GM12878 (cell line): ENCODE data around the gene YPEL2. TPM values are rescaled to one million over a fixed set of nuclear protein-coding genes. Genes with fewer than 3 reads are reported as not detected.

Experiments used
- BACH1 ChIP-seq: fragments of 450-650 bp; IDR thresholded peaks from 2 replicates; pipeline ENCODE4 v1.6.1; 2017; ENCODE audit warnings: mild to moderate bottlenecking, borderline replicate concordance
- CEBPZ ChIP-seq: fragments of 150-350 bp; IDR thresholded peaks from 2 replicates; pipeline ENCODE4 v1.6.1; 2016; ENCODE audit warnings: low read depth, low read length
- JUND ChIP-seq: IDR thresholded peaks from 2 replicates; pipeline ENCODE4 v1.6.1; 2012; ENCODE audit warnings: low read depth, mild to moderate bottlenecking, low read length, improper control_type of control experiment, moderate library complexity
- KLF5 ChIP-seq: fragments of 450-650 bp; IDR thresholded peaks from 2 replicates; pipeline ENCODE4 v1.6.1; 2014; ENCODE audit warnings: mild to moderate bottlenecking; ENCODE audit not compliant: partially characterized antibody
- NKRF ChIP-seq: fragments of 450-650 bp; conservative IDR thresholded peaks from 2 replicates; pipeline ENCODE4 v1.6.1; 2017; ENCODE audit warnings: mild to moderate bottlenecking, moderate library complexity
- NR2C1 ChIP-seq: fragments of 450-650 bp; IDR thresholded peaks from 2 replicates; pipeline ENCODE4 v1.6.1; 2017; ENCODE audit warnings: antibody characterized with exemption, mild to moderate bottlenecking, moderate library complexity
- NR2C2 ChIP-seq: IDR thresholded peaks from 2 replicates; pipeline ENCODE4 v1.6.1; 2011; ENCODE audit warnings: borderline replicate concordance, low read depth; ENCODE audit not compliant: control insufficient read depth, insufficient read length
- STAT3 ChIP-seq: IDR thresholded peaks from 2 replicates; pipeline ENCODE4 v1.6.1; 2011; ENCODE audit warnings: low read depth, low read length, improper control_type of control experiment
- TAF1 ChIP-seq: IDR thresholded peaks from 2 replicates; pipeline ENCODE4 v1.6.1; 2011; ENCODE audit warnings: mild to moderate bottlenecking, low read depth, low read length, borderline replicate concordance
- ZNF274 ChIP-seq: IDR thresholded peaks from one replicate; pipeline ENCODE4 v1.8.0; 2011; ENCODE audit not compliant: insufficient read length, insufficient read depth
- ZNF384 ChIP-seq: IDR thresholded peaks from 2 replicates; pipeline ENCODE4 v1.6.1; 2012; ENCODE audit warnings: low read depth, mild to moderate bottlenecking, low read length, improper control_type of control experiment, borderline replicate concordance
- polyA plus RNA-seq, 11 experiments: library from polyadenylated mRNA; depleted of rRNA in 4 of 11; unstranded in 6 of 11; stranded (reverse) in 5 of 11; fragments of >200 nt; fragmentation: Nextera tagmentation in 4 of 11; fragmentation: Illumina TruSeq in 1 of 11; extraction: Ambion mirVana in 4 of 11; extraction: Trizol in 1 of 11; gene quantifications; 1 replicate in 1 of 11; 2 replicates in 10 of 11; pipeline versions ENCODE4 v1.2.1 to v1.2.3, GENCODE V29; 2011 to 2016; ENCODE audit warnings: inconsistent platforms in 2 of 11, missing spikeins in 2 of 11, low read depth in 1 of 11
- total RNA-seq, 4 experiments: library from RNA; depleted of rRNA in 3 of 4; stranded (reverse); fragments of >200 nt in 3 of 4; fragmentation: Illumina TruSeq in 1 of 4; extraction: Trizol in 1 of 4; gene quantifications; 2 replicates each; pipeline versions ENCODE4 v1.2.1 to v1.2.3, GENCODE V29; 2013 to 2021
- TF ChIP-seq, protein P1 (sequence below): fragments of 150-350 bp; IDR thresholded peaks from 2 replicates; pipeline ENCODE4 v1.6.1; 2014; ENCODE audit warnings: mild to moderate bottlenecking, low read depth, low read length
- TF ChIP-seq, protein P2 (sequence below), 3 experiments: IDR thresholded peaks in 2 of 3; conservative IDR thresholded peaks in 1 of 3; 2 replicates each; pipeline ENCODE4 v1.5.1; 2011; ENCODE audit warnings: low read depth in 3 of 3, low read length in 3 of 3, mild to moderate bottlenecking in 3 of 3, control low read depth in 2 of 3, moderate library complexity in 2 of 3, inconsistent platforms in 1 of 3, mixed read lengths in 1 of 3; ENCODE audit not compliant: control insufficient read depth in 2 of 3, insufficient read depth in 1 of 3; ENCODE audit errors: extremely low read depth in 1 of 3
- TF ChIP-seq, protein P3 (sequence below): fragments of 450-650 bp; IDR thresholded peaks from 2 replicates; pipeline ENCODE4 v1.6.1; 2017; ENCODE audit warnings: mild to moderate bottlenecking, moderate library complexity

Gene YPEL2
- total and polyA plus RNA-seq, 10 of the 15 experiments (the other 5 are each of a cell fraction or from before 2014, with no cell fraction given): 0.11 to 8.1 (median 0.48) TPM

- TF ChIP-seq NKRF: no peak
- TF ChIP-seq, protein P1, sequence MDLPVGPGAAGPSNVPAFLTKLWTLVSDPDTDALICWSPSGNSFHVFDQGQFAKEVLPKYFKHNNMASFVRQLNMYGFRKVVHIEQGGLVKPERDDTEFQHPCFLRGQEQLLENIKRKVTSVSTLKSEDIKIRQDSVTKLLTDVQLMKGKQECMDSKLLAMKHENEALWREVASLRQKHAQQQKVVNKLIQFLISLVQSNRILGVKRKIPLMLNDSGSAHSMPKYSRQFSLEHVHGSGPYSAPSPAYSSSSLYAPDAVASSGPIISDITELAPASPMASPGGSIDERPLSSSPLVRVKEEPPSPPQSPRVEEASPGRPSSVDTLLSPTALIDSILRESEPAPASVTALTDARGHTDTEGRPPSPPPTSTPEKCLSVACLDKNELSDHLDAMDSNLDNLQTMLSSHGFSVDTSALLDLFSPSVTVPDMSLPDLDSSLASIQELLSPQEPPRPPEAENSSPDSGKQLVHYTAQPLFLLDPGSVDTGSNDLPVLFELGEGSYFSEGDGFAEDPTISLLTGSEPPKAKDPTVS: no peak
- TF ChIP-seq NR2C2: no peak
- TF ChIP-seq, protein P2, sequence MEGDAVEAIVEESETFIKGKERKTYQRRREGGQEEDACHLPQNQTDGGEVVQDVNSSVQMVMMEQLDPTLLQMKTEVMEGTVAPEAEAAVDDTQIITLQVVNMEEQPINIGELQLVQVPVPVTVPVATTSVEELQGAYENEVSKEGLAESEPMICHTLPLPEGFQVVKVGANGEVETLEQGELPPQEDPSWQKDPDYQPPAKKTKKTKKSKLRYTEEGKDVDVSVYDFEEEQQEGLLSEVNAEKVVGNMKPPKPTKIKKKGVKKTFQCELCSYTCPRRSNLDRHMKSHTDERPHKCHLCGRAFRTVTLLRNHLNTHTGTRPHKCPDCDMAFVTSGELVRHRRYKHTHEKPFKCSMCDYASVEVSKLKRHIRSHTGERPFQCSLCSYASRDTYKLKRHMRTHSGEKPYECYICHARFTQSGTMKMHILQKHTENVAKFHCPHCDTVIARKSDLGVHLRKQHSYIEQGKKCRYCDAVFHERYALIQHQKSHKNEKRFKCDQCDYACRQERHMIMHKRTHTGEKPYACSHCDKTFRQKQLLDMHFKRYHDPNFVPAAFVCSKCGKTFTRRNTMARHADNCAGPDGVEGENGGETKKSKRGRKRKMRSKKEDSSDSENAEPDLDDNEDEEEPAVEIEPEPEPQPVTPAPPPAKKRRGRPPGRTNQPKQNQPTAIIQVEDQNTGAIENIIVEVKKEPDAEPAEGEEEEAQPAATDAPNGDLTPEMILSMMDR (IDR thresholded peaks at IDR 0.05 in 2 of 3, conservative IDR thresholded peaks at IDR 0.05 in 1 of 3; ENCODE audit: control insufficient read depth in 2 of 3, extremely low read depth in 1 of 3, insufficient read depth in 1 of 3, low read depth in 3 of 3, low read length in 3 of 3): no peak
- TF ChIP-seq BACH1: no peak
- no peak for TF ChIP-seq STAT3
- TF ChIP-seq TAF1: no peak
- TF ChIP-seq, protein P3, sequence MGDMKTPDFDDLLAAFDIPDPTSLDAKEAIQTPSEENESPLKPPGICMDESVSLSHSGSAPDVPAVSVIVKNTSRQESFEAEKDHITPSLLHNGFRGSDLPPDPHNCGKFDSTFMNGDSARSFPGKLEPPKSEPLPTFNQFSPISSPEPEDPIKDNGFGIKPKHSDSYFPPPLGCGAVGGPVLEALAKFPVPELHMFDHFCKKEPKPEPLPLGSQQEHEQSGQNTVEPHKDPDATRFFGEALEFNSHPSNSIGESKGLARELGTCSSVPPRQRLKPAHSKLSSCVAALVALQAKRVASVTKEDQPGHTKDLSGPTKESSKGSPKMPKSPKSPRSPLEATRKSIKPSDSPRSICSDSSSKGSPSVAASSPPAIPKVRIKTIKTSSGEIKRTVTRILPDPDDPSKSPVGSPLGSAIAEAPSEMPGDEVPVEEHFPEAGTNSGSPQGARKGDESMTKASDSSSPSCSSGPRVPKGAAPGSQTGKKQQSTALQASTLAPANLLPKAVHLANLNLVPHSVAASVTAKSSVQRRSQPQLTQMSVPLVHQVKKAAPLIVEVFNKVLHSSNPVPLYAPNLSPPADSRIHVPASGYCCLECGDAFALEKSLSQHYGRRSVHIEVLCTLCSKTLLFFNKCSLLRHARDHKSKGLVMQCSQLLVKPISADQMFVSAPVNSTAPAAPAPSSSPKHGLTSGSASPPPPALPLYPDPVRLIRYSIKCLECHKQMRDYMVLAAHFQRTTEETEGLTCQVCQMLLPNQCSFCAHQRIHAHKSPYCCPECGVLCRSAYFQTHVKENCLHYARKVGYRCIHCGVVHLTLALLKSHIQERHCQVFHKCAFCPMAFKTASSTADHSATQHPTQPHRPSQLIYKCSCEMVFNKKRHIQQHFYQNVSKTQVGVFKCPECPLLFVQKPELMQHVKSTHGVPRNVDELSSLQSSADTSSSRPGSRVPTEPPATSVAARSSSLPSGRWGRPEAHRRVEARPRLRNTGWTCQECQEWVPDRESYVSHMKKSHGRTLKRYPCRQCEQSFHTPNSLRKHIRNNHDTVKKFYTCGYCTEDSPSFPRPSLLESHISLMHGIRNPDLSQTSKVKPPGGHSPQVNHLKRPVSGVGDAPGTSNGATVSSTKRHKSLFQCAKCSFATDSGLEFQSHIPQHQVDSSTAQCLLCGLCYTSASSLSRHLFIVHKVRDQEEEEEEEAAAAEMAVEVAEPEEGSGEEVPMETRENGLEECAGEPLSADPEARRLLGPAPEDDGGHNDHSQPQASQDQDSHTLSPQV: no peak
- TF ChIP-seq ZNF274: no peak
- no peak for TF ChIP-seq ZNF384
- TF ChIP-seq JUND: no peak
- no peak for TF ChIP-seq CEBPZ
- TF ChIP-seq NR2C1: no peak
- TF ChIP-seq KLF5: no peak
- TF ChIP-seq, all 136 proteins: peak for 0
Observed at GRCh38 chr17:59415397-59415796, 83.9 kb downstream of the YPEL2 start (continued).
